GM12873 (cell line): ENCODE data around the gene RRP36.

Experiments
- CTCF ChIP-seq: IDR thresholded peaks from 2 replicates; pipeline ENCODE4 v1.5.1; 2012; ENCODE audit warnings: low read depth, mild to moderate bottlenecking, moderate library complexity, low read length, control low read depth; ENCODE audit not compliant: insufficient read depth; ENCODE audit errors: missing control alignments

The RRP36 gene

DNA sequence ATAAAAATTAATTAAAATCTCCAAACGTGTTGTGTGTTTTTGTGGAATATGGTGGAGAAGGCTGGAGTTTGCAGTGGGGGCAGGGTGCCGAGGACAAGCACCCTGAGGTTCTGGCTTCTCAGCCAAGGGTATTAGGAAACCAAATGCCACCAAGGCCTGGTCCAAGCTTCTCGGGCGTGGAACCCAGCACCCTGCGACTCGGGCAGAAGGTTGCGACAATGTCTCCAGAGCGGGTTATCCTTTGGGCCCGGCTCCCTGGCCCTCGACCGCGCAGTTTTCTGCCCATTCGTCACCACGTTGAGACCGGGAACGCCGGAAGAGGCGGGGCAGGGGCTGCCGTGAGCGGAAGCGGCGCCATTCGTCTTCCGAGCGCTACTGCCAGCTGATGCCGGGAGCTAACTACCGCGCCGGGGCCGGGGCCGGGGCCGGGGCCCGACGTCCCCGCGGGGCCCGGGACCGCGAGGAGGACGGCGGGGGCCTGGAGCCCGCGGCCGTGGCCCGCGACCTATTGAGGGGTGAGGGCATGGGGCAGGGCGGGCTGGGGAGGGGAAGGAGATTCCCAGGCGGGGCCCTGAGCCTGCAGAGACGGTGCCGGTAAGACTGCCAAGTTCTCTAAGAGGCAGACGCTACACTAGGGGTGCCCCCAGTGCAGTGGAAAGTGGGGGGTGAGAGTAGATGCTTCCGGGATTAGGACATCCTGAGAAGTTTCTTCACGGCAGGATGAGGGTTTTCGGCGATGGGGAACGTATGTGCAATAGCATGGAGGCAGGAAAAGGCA lies at the start of gene RRP36:
Gene RRP36, plus strand, starts transcription at position 354 of the 778 bp plus-strand sequence. Its CDS starts 32 bp downstream, at position 386.
- no peak for TF ChIP-seq CTCF

DNA sequence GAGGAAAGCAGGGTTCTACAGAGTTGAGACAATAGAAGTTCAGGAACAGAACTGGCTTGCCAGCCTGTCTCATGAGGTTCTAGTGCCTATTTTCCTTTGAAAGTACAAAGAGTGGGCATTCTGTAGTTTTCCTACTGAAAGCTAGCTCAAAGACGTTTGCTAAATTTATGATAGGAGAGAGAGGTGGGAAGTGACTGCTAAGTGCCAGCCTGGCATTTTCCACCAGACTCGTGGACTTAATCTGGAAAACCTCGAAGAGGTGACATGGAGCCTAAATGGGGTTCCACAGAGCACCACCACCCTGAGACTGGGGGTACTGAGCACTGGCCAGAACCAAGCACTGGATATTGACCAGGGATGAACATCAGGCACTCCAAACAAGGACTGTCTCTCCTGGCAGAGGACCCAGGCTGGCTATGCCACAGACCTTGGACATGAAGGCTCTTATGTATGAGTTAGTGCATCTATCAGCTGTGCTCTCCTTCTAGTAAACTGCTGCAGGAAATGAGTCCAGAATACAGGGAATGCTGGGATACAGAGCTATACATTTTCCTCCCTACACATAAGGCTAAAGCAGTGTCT lies 49.6 kb upstream of the RRP36 start:
- TF ChIP-seq CTCF = no peak

GRCh38 chr6:42973926-42974325 lies 47.5 kb upstream of the RRP36 start:
- no peak for TF ChIP-seq CTCF

GRCh38 chr6:42974919-42975505 lies 46.4 kb upstream of the RRP36 start:
- TF ChIP-seq CTCF = no peak

DNA sequence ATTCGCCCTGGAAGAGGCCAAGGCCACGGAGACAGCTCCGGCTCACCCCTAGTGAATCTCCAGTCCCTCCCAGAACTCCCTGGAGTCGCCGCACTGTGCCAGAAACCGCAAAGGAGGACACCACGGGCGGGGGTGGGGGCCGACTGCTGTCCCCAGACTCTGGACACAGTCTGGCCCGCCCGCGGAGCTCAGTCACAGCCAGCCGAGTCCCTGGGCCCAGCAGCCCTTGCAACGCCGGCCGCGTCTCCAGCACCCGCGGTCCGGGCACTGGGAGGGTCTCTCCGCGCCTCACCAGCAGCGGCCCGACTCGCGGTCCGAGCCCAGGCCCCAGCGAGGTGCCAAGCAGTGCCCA lies 43.0 kb upstream of the RRP36 start:
- TF ChIP-seq CTCF = no peak

DNA sequence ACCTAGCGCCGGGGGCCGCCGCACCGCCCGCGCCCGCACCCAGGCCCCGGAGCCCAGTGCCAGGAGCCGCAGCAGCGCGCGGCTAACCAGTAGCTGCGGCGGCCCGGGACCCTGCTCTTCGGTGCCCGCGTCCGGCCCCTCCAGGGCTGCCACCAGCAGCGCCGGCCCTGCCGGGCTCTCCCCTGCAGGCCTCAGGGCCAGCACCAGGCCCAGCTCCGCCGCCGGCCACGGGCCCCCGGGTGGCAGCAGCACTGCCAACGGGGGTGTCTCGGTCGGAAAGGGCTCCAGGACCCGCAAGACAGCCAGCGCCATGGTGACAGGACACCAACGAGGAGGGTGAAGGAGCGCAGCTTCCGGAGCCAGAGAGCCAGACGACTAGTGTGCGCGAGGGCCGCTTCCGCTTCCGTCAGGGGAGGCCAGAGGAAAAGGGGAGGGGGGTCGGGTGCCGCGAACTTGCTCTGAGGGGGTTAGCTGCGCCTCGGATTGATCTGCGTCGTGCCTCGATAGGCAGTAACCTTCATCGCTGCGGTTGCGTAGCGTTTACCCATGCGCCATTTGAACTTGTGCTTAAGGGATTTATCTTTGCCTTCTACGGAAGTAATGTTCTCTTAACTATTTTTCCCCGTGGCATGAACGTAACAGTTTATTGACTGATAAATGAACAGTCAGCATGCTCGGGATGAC lies 42.4 kb upstream of the RRP36 start, which contains the start of gene PEX6:
Gene PEX6, minus strand, starts transcription at position 343 of the 684 bp plus-strand sequence. Its CDS starts 31 bp downstream, at position 312.
- TF ChIP-seq CTCF = no peak
